Fibroblast of lung (primary cell): ENCODE measurements around the gene BANF1. TPM values are rescaled to one million over a fixed set of nuclear protein-coding genes. Genes with fewer than 3 reads are reported as not detected.

ENCODE experiments used
- DNase-seq, 2 donors: peaks; one replicate each; pipeline versions ENCODE4 v3.0.0 to v3.0.0-alpha.2; 2010; ENCODE audit warnings: low read depth in 2 of 2
- H2AFZ ChIP-seq: 2 replicates; pipeline ENCODE4 v1.5.1; 2012; ENCODE audit warnings: low read length, control low read depth, inconsistent platforms
- H3K27ac ChIP-seq: 2 replicates; pipeline ENCODE4 v1.5.1; 2011; ENCODE audit warnings: low read length, control low read depth; ENCODE audit not compliant: insufficient read depth
- H3K27me3 ChIP-seq: 2 replicates; pipeline ENCODE4 v1.5.1; 2011; ENCODE audit warnings: mild to moderate bottlenecking, low read length; ENCODE audit not compliant: control insufficient read depth, insufficient read depth
- H3K36me3 ChIP-seq: 2 replicates; pipeline ENCODE4 v1.5.1; 2011; ENCODE audit warnings: low read length; ENCODE audit not compliant: control insufficient read depth, insufficient read depth
- H3K4me1 ChIP-seq: 2 replicates; pipeline ENCODE4 v1.5.1; 2011; ENCODE audit warnings: low read length; ENCODE audit not compliant: control insufficient read depth, insufficient read depth; ENCODE audit errors: extremely low read depth
- H3K4me2 ChIP-seq: 2 replicates; pipeline ENCODE4 v1.5.1; 2011; ENCODE audit warnings: low read length, control low read depth; ENCODE audit not compliant: insufficient read depth; ENCODE audit errors: extremely low read depth
- H3K4me3 ChIP-seq, 4 experiments: fragments of 200-600 bp in 1 of 4; sonication (generic) in 1 of 4; replicated peaks in 1 of 4; 2 replicates each; pipeline ENCODE4 v1.5.1; 2011 to 2016; ENCODE audit warnings: low read length in 4 of 4, low read depth in 3 of 4, mild to moderate bottlenecking in 3 of 4, control low read depth in 2 of 4, inconsistent platforms in 1 of 4, mixed read lengths in 1 of 4; ENCODE audit not compliant: insufficient read depth in 1 of 4; ENCODE audit errors: control extremely low read depth in 1 of 4
- H3K79me2 ChIP-seq: 2 replicates; pipeline ENCODE4 v1.5.1; 2012; ENCODE audit warnings: mild to moderate bottlenecking, low read length, inconsistent platforms; ENCODE audit not compliant: control insufficient read depth, insufficient read depth
- H3K9ac ChIP-seq: 2 replicates; pipeline ENCODE4 v1.5.1; 2011; ENCODE audit warnings: mild to moderate bottlenecking, low read length, control low read depth; ENCODE audit not compliant: insufficient read depth
- H3K9me3 ChIP-seq: 2 replicates; pipeline ENCODE4 v1.5.1; 2012; ENCODE audit warnings: low read depth, low read length; ENCODE audit not compliant: control insufficient read depth, insufficient read depth
- H4K20me1 ChIP-seq: 2 replicates; pipeline ENCODE4 v1.5.1; 2011; ENCODE audit warnings: low read length; ENCODE audit not compliant: control insufficient read depth, insufficient read depth; ENCODE audit errors: extremely low read depth
- EZH2 ChIP-seq: IDR thresholded peaks from 2 replicates; pipeline ENCODE4 v1.5.1; 2012; ENCODE audit warnings: low read length, control low read depth, mild to moderate bottlenecking; ENCODE audit errors: missing control alignments
- polyA plus RNA-seq, 2 donors: library from polyadenylated mRNA; depleted of rRNA in 1 of 2; stranded (reverse) in 1 of 2; unstranded in 1 of 2; fragments of >200 nt; gene quantifications; 2 replicates each; pipeline ENCODE4 v1.2.1, GENCODE V29; 2011 to 2012; ENCODE audit warnings: missing spikeins in 1 of 2
- total RNA-seq: library from RNA; depleted of rRNA; stranded (reverse); fragments of >200 nt; gene quantifications from 2 replicates; pipeline ENCODE4 v1.2.1, GENCODE V29; 2014
- TF ChIP-seq, protein P1 (sequence below), 2 donors: IDR thresholded peaks in 1 of 2; conservative IDR thresholded peaks in 1 of 2; 1 replicate in 1 of 2; 2 replicates in 1 of 2; pipeline ENCODE4 v1.5.1; 2011 to 2012; ENCODE audit warnings: low read length in 2 of 2, control low read depth in 1 of 2, inconsistent platforms in 1 of 2, low read depth in 1 of 2, mild to moderate bottlenecking in 1 of 2

The BANF1 gene
- total and polyA plus RNA-seq, 2 donors (not counting 1 experiment from before 2014, with no cell fraction given): 19.0 to 156 TPM

DNA sequence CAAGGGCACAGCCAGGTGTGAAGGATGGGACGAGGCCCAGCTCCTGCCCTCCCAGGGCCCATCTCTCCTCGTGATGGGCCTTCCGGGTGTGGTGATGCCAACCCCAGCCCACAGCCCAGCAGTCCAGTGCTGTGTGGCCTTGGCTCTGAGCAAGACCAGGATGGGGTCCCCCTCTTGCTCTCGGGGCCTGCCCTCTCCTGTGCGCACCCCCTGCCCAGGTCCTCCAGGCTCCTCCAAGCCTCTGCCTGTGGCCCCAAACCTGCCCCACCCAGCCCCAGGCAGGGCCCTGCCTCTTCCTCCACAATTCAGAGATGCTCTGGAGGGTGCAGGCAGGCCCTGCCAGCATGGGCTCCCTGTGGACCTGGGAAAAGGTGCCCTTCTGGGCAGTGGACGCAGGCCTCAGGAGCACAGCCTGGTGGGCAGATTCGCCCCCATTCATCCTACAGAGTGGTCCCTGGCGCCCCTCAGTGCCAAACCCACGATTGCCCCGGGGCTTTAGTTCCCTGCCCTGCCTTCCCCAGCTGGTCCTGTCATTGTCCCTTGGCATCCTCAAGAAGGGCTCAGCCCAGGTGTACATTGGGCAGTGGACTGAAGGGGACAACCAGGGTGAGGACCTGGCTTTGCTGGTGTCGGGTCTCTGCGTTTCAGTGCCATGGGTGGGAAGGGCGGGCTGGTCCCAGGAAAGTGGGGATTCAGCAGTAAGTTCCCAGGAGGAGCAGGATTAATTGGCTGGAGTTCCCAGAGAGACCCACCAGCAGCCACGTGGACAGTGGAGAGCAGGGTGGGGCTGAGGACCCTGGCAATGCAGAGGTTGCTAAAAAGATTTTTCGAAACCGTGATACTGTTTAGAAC, 20.1 kb upstream of the BANF1 start:
- no peaks in the 10 kb centered on the region for H3K4me1 ChIP-seq
- H3K27me3 ChIP-seq: no peaks in the 10 kb centered on the region
- DNase-seq: no peak
- H3K79me2 ChIP-seq: no peaks in the 10 kb centered on the region
- H3K4me3 ChIP-seq: no peak overlapping the region
- H2AFZ ChIP-seq: no peak overlapping the region
- TF ChIP-seq EZH2: no peak
- TF ChIP-seq, protein P1, sequence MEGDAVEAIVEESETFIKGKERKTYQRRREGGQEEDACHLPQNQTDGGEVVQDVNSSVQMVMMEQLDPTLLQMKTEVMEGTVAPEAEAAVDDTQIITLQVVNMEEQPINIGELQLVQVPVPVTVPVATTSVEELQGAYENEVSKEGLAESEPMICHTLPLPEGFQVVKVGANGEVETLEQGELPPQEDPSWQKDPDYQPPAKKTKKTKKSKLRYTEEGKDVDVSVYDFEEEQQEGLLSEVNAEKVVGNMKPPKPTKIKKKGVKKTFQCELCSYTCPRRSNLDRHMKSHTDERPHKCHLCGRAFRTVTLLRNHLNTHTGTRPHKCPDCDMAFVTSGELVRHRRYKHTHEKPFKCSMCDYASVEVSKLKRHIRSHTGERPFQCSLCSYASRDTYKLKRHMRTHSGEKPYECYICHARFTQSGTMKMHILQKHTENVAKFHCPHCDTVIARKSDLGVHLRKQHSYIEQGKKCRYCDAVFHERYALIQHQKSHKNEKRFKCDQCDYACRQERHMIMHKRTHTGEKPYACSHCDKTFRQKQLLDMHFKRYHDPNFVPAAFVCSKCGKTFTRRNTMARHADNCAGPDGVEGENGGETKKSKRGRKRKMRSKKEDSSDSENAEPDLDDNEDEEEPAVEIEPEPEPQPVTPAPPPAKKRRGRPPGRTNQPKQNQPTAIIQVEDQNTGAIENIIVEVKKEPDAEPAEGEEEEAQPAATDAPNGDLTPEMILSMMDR (conservative IDR thresholded peaks at IDR 0.05 in 1 of 2, IDR thresholded peaks at IDR 0.05 in 1 of 2; ENCODE audit: low read depth in 1 of 2, low read length in 2 of 2): no peak
- H3K9me3 ChIP-seq: no peaks in the 10 kb centered on the region
- no peak overlapping the region for H3K4me2 ChIP-seq
- peaks cover 10% of the 10 kb centered on the region for H3K36me3 ChIP-seq
- no peak overlapping the region for H3K27ac ChIP-seq
- H3K9ac ChIP-seq: no peak overlapping the region
- H4K20me1 ChIP-seq: no peaks in the 10 kb centered on the region

DNA sequence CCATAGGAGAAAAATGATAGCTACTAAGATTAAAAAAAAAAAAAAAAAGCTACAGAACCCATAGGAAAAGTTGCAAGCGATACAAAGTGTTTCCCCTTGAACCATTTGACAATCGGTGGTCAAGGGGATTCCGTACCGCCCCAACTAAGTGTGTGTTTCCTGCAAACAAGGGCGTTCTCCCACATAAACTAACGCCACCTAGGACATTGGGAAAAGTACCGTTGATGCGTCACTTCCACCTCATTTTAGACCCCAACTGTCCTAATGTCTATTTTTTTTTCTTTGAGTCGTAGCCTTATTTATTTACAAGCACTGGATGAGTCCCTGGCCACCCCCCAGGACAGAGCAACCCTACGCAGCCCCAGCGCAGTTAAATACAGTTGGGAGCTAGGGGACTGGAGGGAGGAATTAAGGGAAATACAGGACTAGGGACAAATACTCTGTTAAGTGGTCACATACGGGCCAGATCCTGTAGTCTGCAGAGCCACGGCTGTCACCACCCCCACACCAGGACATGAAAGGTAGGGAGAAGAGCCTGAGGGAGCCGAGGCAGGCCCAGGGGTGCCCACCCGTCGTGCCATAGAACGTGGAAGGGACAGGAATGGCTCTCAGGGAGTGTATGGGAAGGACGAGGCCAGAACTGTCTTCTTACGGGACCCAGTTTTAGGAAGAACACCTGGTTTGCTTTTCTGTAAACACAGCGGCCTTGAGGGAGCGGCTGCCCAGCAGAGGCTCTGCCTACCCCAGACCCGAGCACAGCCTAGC, 19.3 kb upstream of the BANF1 start:
- Histone ChIP-seq H3K9me3 (no peaks in the 10 kb centered on the region), H3K4me2 (no peak overlapping the region), H3K9ac (no peak overlapping the region), H3K4me1 (no peaks in the 10 kb centered on the region), H4K20me1 (no peaks in the 10 kb centered on the region), H3K27ac (no peak overlapping the region), H3K27me3 (no peaks in the 10 kb centered on the region), H3K79me2 (no peaks in the 10 kb centered on the region), H2AFZ (no peak overlapping the region), H3K36me3 (peaks cover 3% of the 10 kb centered on the region), H3K4me3 (no peak overlapping the region)
- TF ChIP-seq EZH2: no peak
- no peak for DNase-seq

DNA sequence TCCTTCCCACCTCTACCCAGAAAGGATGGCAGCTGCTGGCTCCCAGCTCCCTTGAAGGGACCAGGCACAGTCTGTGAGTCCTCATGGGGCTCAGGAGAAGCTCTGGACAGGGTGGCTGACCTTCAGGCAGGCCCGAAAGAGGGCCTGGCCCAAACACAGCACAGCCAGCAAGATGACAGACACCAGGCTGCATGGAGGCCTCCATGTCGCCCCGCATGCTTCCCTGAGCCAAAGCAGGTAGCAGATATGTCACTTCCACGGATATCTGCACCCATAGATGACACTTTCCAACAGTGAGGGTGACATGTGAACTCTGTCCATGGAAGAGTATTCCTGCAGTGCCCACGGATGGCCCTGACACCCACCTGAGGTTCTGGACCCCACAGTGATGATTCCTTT, 18.7 kb upstream of the BANF1 start:
- no peak overlapping the region for H3K27ac ChIP-seq
- no peak overlapping the region for H3K9ac ChIP-seq
- no peaks in the 10 kb centered on the region for H3K27me3 ChIP-seq
- no peaks in the 10 kb centered on the region for H3K79me2 ChIP-seq
- H3K36me3 ChIP-seq: peaks cover 1% of the 10 kb centered on the region
- no peak for DNase-seq
- no peaks in the 10 kb centered on the region for H4K20me1 ChIP-seq
- TF ChIP-seq EZH2: no peak
- TF ChIP-seq, protein P1 (conservative IDR thresholded peaks at IDR 0.05 in 1 of 2, IDR thresholded peaks at IDR 0.05 in 1 of 2; ENCODE audit: low read depth in 1 of 2, low read length in 2 of 2): no peak
- no peak overlapping the region for H3K4me3 ChIP-seq
- no peaks in the 10 kb centered on the region for H3K4me1 ChIP-seq
- H3K9me3 ChIP-seq: no peaks in the 10 kb centered on the region
- H2AFZ ChIP-seq: no peak overlapping the region
- H3K4me2 ChIP-seq: no peak overlapping the region
